H9 (cell line): ENCODE results near the gene LAMP5. TPM values are rescaled to one million over a fixed set of nuclear protein-coding genes. Genes with fewer than 3 reads are reported as not detected.

Experiments used
- DNase-seq: peaks from one replicate; pipeline ENCODE4 v3.0.0-alpha.2; 2017
- H2AFZ ChIP-seq: one replicate; pipeline ENCODE4 v1.6.1; 2013; ENCODE audit warnings: mild to moderate bottlenecking, low read length, control low read depth, moderate library complexity
- H2AK5ac ChIP-seq: 2 replicates; pipeline ENCODE4 v1.6.1; 2013; ENCODE audit warnings: low read length, control low read depth, mixed read lengths; ENCODE audit not compliant: insufficient read length
- H2BK120ac ChIP-seq: one replicate; pipeline ENCODE4 v1.6.1; 2013; ENCODE audit warnings: low read depth, mild to moderate bottlenecking, low read length, control low read depth, inconsistent platforms; ENCODE audit not compliant: poor library complexity, severe bottlenecking
- H2BK12ac ChIP-seq: 2 replicates; pipeline ENCODE4 v1.6.1; 2013; ENCODE audit warnings: low read length, control low read depth, mixed read lengths, low read depth; ENCODE audit not compliant: insufficient read length
- H2BK15ac ChIP-seq: 2 replicates; pipeline ENCODE4 v1.6.1; 2013; ENCODE audit warnings: low read depth, low read length, control low read depth
- H2BK20ac ChIP-seq: one replicate; pipeline ENCODE4 v1.6.1; 2013; ENCODE audit warnings: low read depth, mild to moderate bottlenecking, low read length, control low read depth, inconsistent platforms; ENCODE audit not compliant: poor library complexity, severe bottlenecking
- H2BK5ac ChIP-seq: 2 replicates; pipeline ENCODE4 v1.6.1; 2013; ENCODE audit warnings: low read length, control low read depth, mixed read lengths; ENCODE audit not compliant: insufficient read length
- H3K14ac ChIP-seq: 2 replicates; pipeline ENCODE4 v1.6.1; 2013; ENCODE audit warnings: low read length, control low read depth; ENCODE audit not compliant: insufficient read depth
- H3K18ac ChIP-seq: 2 replicates; pipeline ENCODE4 v1.6.1; 2013; ENCODE audit warnings: low read depth, mild to moderate bottlenecking, mixed read lengths, low read length, control low read depth; ENCODE audit not compliant: insufficient read length
- H3K23ac ChIP-seq: 2 replicates; pipeline ENCODE4 v1.6.1; 2013; ENCODE audit warnings: low read length, control low read depth, mixed read lengths, low read depth; ENCODE audit not compliant: insufficient read length
- H3K23me2 ChIP-seq: 2 replicates; pipeline ENCODE4 v1.6.1; 2013; ENCODE audit warnings: low read depth, mild to moderate bottlenecking, mixed read lengths, low read length, control low read depth; ENCODE audit not compliant: insufficient read length, poor library complexity, severe bottlenecking
- H3K27ac ChIP-seq: 2 replicates; pipeline ENCODE4 v1.5.1; 2013; ENCODE audit warnings: low read length, control low read depth, mixed read lengths, low read depth; ENCODE audit not compliant: insufficient read length
- H3K27me3 ChIP-seq: 2 replicates; pipeline ENCODE4 v1.6.1; 2013; ENCODE audit warnings: low read length, control low read depth, inconsistent platforms; ENCODE audit not compliant: insufficient read depth
- H3K4ac ChIP-seq: 2 replicates; pipeline ENCODE4 v1.6.1; 2013; ENCODE audit warnings: low read depth, mild to moderate bottlenecking, control low read depth, inconsistent platforms, low read length, moderate library complexity
- H3K4me1 ChIP-seq: 2 replicates; pipeline ENCODE4 v1.6.1; 2013; ENCODE audit warnings: low read length, control low read depth, inconsistent platforms; ENCODE audit not compliant: insufficient read depth
- H3K4me2 ChIP-seq: 2 replicates; pipeline ENCODE4 v1.6.1; 2013; ENCODE audit warnings: low read length, control low read depth, mixed read lengths; ENCODE audit not compliant: insufficient read length, insufficient read depth
- H3K56ac ChIP-seq: 2 replicates; pipeline ENCODE4 v1.6.1; 2013; ENCODE audit warnings: low read depth, mild to moderate bottlenecking, mixed read lengths, low read length, control low read depth; ENCODE audit not compliant: insufficient read length
- H3K79me1 ChIP-seq: 2 replicates; pipeline ENCODE4 v1.6.1; 2013; ENCODE audit warnings: low read depth, mild to moderate bottlenecking, moderate library complexity, low read length, control low read depth, inconsistent platforms; ENCODE audit not compliant: insufficient read depth, poor library complexity, severe bottlenecking
- H3K79me2 ChIP-seq: 2 replicates; pipeline ENCODE4 v1.6.1; 2013; ENCODE audit warnings: low read length, control low read depth, inconsistent platforms; ENCODE audit not compliant: insufficient read depth
- H3K9ac ChIP-seq: 2 replicates; pipeline ENCODE4 v1.6.1; 2013; ENCODE audit warnings: low read length, control low read depth, mixed read lengths; ENCODE audit not compliant: insufficient read length; ENCODE audit errors: extremely low read depth
- H3K9me3 ChIP-seq: one replicate; pipeline ENCODE4 v1.6.1; 2013; ENCODE audit warnings: low read depth, low read length, inconsistent platforms; ENCODE audit not compliant: control insufficient read depth
- H3T11ph ChIP-seq: one replicate; pipeline ENCODE4 v1.6.1; 2013; ENCODE audit warnings: mild to moderate bottlenecking, low read length, control low read depth, inconsistent platforms
- H4K20me1 ChIP-seq: one replicate; pipeline ENCODE4 v1.6.1; 2013; ENCODE audit not compliant: control insufficient read depth, insufficient read length, insufficient read depth
- H4K5ac ChIP-seq: 2 replicates; pipeline ENCODE4 v1.6.1; 2013; ENCODE audit warnings: low read depth, mild to moderate bottlenecking, mixed read lengths, low read length, control low read depth; ENCODE audit not compliant: insufficient read length
- H4K8ac ChIP-seq: replicated peaks from 2 replicates; pipeline ENCODE4 v1.6.1; 2013; ENCODE audit warnings: low read length, control low read depth, mixed read lengths, low read depth; ENCODE audit not compliant: insufficient read length
- H4K91ac ChIP-seq: 2 replicates; pipeline ENCODE4 v1.6.1; 2013; ENCODE audit warnings: low read depth, mild to moderate bottlenecking, moderate library complexity, mixed read lengths, low read length, control low read depth; ENCODE audit not compliant: insufficient read length
- H3K27ac Mint-ChIP-seq, 3 experiments: 2 replicates in 2 of 3; 3 replicates in 1 of 3; pipeline ENCODE4 v1.8.0; 2020 to 2021; ENCODE audit warnings: mixed read lengths in 3 of 3, mild to moderate bottlenecking in 1 of 3, moderate library complexity in 1 of 3
- H3K27me3 Mint-ChIP-seq: 2 replicates; pipeline ENCODE4 v1.8.0; 2021; ENCODE audit warnings: low read depth, mild to moderate bottlenecking, moderate library complexity, mixed read lengths
- H3K36me3 Mint-ChIP-seq, 3 experiments: 2 replicates in 2 of 3; 3 replicates in 1 of 3; pipeline ENCODE4 v1.8.0; 2020 to 2021; ENCODE audit warnings: low read depth in 3 of 3, mixed read lengths in 3 of 3; ENCODE audit not compliant: insufficient read depth in 1 of 3
- H3K4me1 Mint-ChIP-seq, 2 experiments: 2 replicates each; pipeline ENCODE4 v1.8.0; 2020; ENCODE audit warnings: mixed read lengths in 2 of 2
- H3K4me3 Mint-ChIP-seq, 2 experiments: 2 replicates in 1 of 2; 3 replicates in 1 of 2; pipeline ENCODE4 v1.8.0; 2020 to 2021; ENCODE audit warnings: mild to moderate bottlenecking in 2 of 2, mixed read lengths in 2 of 2, moderate library complexity in 1 of 2
- H3K9me3 Mint-ChIP-seq, 2 experiments: 2 replicates in 1 of 2; 3 replicates in 1 of 2; pipeline ENCODE4 v1.8.0; 2020; ENCODE audit warnings: mild to moderate bottlenecking in 2 of 2, mixed read lengths in 2 of 2, moderate library complexity in 1 of 2
- WGBS: extraction: QIAGEN DNeasy Blood & Tissue Kit; methylation state at CpG from one replicate; pipeline ENCODE4 v1.1.7; 2013; ENCODE audit warnings: missing lambda C conversion rate, low lambda C conversion rate, mixed read lengths; ENCODE audit not compliant: insufficient read length; ENCODE audit errors: extremely low coverage; 5-methylcytosine and 5-hydroxymethylcytosine counted together
- total RNA-seq: library from RNA; stranded (reverse); gene quantifications from 2 replicates; pipeline ENCODE4 v1.2.1, GENCODE V29; 2021
- TF ChIP-seq, protein P1 (sequence below): fragments of 200-600 bp; sonication (generic); conservative IDR thresholded peaks from 3 replicates; pipeline ENCODE4 v1.8.0; 2021; ENCODE audit warnings: antibody characterized with exemption, mild to moderate bottlenecking

Gene LAMP5
- total RNA-seq, 1 experiment from 2014 or later: 0.35 TPM

DNA sequence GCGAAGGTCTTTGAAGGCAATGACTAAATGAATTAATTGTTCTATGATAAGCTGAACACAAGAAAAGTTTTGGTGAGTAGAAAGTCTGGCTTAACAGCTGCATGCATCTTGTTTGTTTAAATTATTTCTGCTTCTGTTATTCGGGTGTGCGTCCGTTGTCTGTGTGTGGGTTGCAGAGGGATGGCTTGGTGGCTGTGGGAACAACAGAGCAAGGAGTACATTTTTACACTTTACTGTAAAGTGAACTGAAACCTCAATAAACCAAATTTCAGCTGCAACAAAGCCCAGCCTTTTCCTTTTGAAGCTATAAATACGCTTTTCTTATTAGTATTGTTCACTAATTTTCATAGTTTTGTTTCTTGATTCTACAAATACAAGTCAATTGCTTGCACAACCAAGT, 3.5 kb upstream of the LAMP5 start:
- no peaks in the 10 kb centered on the region for H3K9me3 ChIP-seq
- no peak overlapping the region for H3K4ac ChIP-seq
- H3K27me3 ChIP-seq: peaks cover 54% of the 10 kb centered on the region; the same call in 1 of the 2 replicates
- no peak overlapping the region for H3K56ac ChIP-seq
- H3K4me1 ChIP-seq: no peaks in the 10 kb centered on the region; the same call in 1 of the 2 replicates
- H2AFZ ChIP-seq: no peak overlapping the region
- DNase-seq: no peak
- no peak overlapping the region for H2BK5ac ChIP-seq
- H3K14ac ChIP-seq: no peak overlapping the region
- WGBS: no CpG with 5 or more reads among the region's 5 CpGs
- no peaks in the 10 kb centered on the region for H4K20me1 ChIP-seq
- peaks cover 100% of the 10 kb centered on the region for H3K27me3 Mint-ChIP-seq
- TF ChIP-seq, protein P1, sequence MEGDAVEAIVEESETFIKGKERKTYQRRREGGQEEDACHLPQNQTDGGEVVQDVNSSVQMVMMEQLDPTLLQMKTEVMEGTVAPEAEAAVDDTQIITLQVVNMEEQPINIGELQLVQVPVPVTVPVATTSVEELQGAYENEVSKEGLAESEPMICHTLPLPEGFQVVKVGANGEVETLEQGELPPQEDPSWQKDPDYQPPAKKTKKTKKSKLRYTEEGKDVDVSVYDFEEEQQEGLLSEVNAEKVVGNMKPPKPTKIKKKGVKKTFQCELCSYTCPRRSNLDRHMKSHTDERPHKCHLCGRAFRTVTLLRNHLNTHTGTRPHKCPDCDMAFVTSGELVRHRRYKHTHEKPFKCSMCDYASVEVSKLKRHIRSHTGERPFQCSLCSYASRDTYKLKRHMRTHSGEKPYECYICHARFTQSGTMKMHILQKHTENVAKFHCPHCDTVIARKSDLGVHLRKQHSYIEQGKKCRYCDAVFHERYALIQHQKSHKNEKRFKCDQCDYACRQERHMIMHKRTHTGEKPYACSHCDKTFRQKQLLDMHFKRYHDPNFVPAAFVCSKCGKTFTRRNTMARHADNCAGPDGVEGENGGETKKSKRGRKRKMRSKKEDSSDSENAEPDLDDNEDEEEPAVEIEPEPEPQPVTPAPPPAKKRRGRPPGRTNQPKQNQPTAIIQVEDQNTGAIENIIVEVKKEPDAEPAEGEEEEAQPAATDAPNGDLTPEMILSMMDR: no peak
- peaks cover 31 to 34% of the 10 kb centered on the region in 2 experiments for H3K4me1 Mint-ChIP-seq
- H3K4me2 ChIP-seq: no peak overlapping the region
- peaks cover 1 to 4% of the 10 kb centered on the region in 2 experiments; a peak in 1 of 5 replicates for H3K9me3 Mint-ChIP-seq
- H2BK15ac ChIP-seq: no peak overlapping the region
- no peak overlapping the region for H4K91ac ChIP-seq
- H3K27ac ChIP-seq: no peak overlapping the region
- no peak overlapping the region for H3K18ac ChIP-seq
- H3T11ph ChIP-seq: no peak overlapping the region
- H3K36me3 Mint-ChIP-seq: no peaks in the 10 kb centered on the region
- no peak overlapping the region for H4K5ac ChIP-seq
- peaks cover 22% of the 10 kb centered on the region for H3K23me2 ChIP-seq
- no peak overlapping the region for H3K27ac Mint-ChIP-seq
- H2BK120ac ChIP-seq: no peak overlapping the region
- no peak overlapping the region for H2BK20ac ChIP-seq
- no peak overlapping the region for H3K23ac ChIP-seq
- no peak overlapping the region for H2BK12ac ChIP-seq
- no peak overlapping the region; a peak in 1 of 5 replicates for H3K4me3 Mint-ChIP-seq
- no peaks in the 10 kb centered on the region for H3K79me2 ChIP-seq
- no peak overlapping the region for H3K9ac ChIP-seq
- H2AK5ac ChIP-seq: no peak overlapping the region
- no peaks in the 10 kb centered on the region for H3K79me1 ChIP-seq
- H4K8ac ChIP-seq: no peak overlapping the region
